Suprapubic skin (tissue), 4 donors: Measurements from ENCODE around the gene DNAJB5.

Experiments
- POLR2A ChIP-seq, 2 donors: fragments of 450-650 bp; IDR thresholded peaks; one replicate each; pipeline ENCODE4 v1.6.1; 2017; ENCODE audit warnings: antibody characterized with exemption in 2 of 2, mild to moderate bottlenecking in 2 of 2, moderate library complexity in 2 of 2
- POLR2AphosphoS5 ChIP-seq, 3 donors: sonication (generic); formaldehyde crosslinking; IDR thresholded peaks; one replicate each; pipeline ENCODE4 v1.6.1; 2017; ENCODE audit warnings: antibody characterized with exemption in 3 of 3
- TF ChIP-seq, protein P1 (sequence below), 2 donors: fragments of 200-600 bp in 1 of 2; fragments of 450-650 bp in 1 of 2; sonication (generic) in 1 of 2; IDR thresholded peaks; one replicate each; pipeline ENCODE4 v1.5.1; 2016 to 2019; ENCODE audit warnings: antibody characterized with exemption in 2 of 2, mild to moderate bottlenecking in 1 of 2, moderate library complexity in 1 of 2

GRCh38 chr9:35002623-35003022, 13.1 kb downstream of the DNAJB5 start:
- TF ChIP-seq, protein P1, sequence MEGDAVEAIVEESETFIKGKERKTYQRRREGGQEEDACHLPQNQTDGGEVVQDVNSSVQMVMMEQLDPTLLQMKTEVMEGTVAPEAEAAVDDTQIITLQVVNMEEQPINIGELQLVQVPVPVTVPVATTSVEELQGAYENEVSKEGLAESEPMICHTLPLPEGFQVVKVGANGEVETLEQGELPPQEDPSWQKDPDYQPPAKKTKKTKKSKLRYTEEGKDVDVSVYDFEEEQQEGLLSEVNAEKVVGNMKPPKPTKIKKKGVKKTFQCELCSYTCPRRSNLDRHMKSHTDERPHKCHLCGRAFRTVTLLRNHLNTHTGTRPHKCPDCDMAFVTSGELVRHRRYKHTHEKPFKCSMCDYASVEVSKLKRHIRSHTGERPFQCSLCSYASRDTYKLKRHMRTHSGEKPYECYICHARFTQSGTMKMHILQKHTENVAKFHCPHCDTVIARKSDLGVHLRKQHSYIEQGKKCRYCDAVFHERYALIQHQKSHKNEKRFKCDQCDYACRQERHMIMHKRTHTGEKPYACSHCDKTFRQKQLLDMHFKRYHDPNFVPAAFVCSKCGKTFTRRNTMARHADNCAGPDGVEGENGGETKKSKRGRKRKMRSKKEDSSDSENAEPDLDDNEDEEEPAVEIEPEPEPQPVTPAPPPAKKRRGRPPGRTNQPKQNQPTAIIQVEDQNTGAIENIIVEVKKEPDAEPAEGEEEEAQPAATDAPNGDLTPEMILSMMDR (IDR thresholded peaks at IDR 0.05): no peak
- TF ChIP-seq POLR2A (IDR thresholded peaks at IDR 0.05): no peak
- TF ChIP-seq POLR2AphosphoS5 (IDR thresholded peaks at IDR 0.05): no peak
